HepG2 (cell line): Measurements from ENCODE around the gene NAT14. TPM values are rescaled to one million over a fixed set of nuclear protein-coding genes. Genes with fewer than 3 reads are reported as not detected.
A peak's percentile ranks its signal among the peaks of the same experiment; 100 is the strongest.

ENCODE experiments used
- AGO1 ChIP-seq: fragments of 200-400 bp; formaldehyde crosslinking; IDR thresholded peaks from 2 replicates; pipeline ENCODE4 v1.6.1; 2017; ENCODE audit warnings: mild to moderate bottlenecking, low read depth, low read length, moderate library complexity; ENCODE audit not compliant: poor library complexity, severe bottlenecking
- CBFB ChIP-seq: sonication (generic); formaldehyde crosslinking; IDR thresholded peaks from 2 replicates; pipeline ENCODE4 v1.4.0; 2020; ENCODE audit warnings: missing genetic modification reagents
- CERS6 ChIP-seq: sonication (generic); formaldehyde crosslinking; IDR thresholded peaks from 2 replicates; pipeline ENCODE4 v1.5.0; 2020; ENCODE audit warnings: missing genetic modification reagents
- MAZ ChIP-seq, 2 experiments: sonication (generic) in 1 of 2; formaldehyde crosslinking in 1 of 2; IDR thresholded peaks; 2 replicates each; pipeline versions ENCODE4 v1.5.0 to v1.6.1; 2012 to 2020; ENCODE audit warnings: low read depth in 2 of 2, mild to moderate bottlenecking in 2 of 2, borderline replicate concordance in 1 of 2, improper control_type of control experiment in 1 of 2, low read length in 1 of 2, missing genetic modification reagents in 1 of 2, moderate library complexity in 1 of 2
- PBX3 ChIP-seq: sonication (generic); formaldehyde crosslinking; IDR thresholded peaks from 2 replicates; pipeline ENCODE4 v1.8.1; 2023; ENCODE audit warnings: missing genetic modification reagents, inconsistent platforms, borderline replicate concordance
- PCBP1 ChIP-seq: fragments of 200-400 bp; formaldehyde crosslinking; IDR thresholded peaks from 2 replicates; pipeline ENCODE4 v1.6.1; 2017; ENCODE audit warnings: mild to moderate bottlenecking, low read depth, low read length, borderline replicate concordance
- PHF5A ChIP-seq: IDR thresholded peaks from one replicate; pipeline ENCODE4 v1.6.1; 2018; ENCODE audit warnings: low read depth, missing genetic modification reagents; ENCODE audit not compliant: unreplicated experiment
- PPARG ChIP-seq: conservative IDR thresholded peaks from 2 replicates; pipeline ENCODE4 v1.6.1; 2016; ENCODE audit warnings: missing biosample characterization, missing genetic modification reagents
- RBM39 ChIP-seq: fragments of 200-400 bp; formaldehyde crosslinking; IDR thresholded peaks from one replicate; pipeline ENCODE4 v1.6.1; 2018; ENCODE audit warnings: antibody characterized with exemption, mild to moderate bottlenecking, low read depth, low read length; ENCODE audit not compliant: poor library complexity, severe bottlenecking
- RNF219 ChIP-seq: sonication (generic); formaldehyde crosslinking; IDR thresholded peaks from 2 replicates; pipeline ENCODE4 v1.5.0; 2020; ENCODE audit warnings: mild to moderate bottlenecking, missing genetic modification reagents
- SMYD3 ChIP-seq: sonication (generic); formaldehyde crosslinking; IDR thresholded peaks from 2 replicates; pipeline ENCODE4 v1.8.1; 2023; ENCODE audit warnings: mild to moderate bottlenecking, missing genetic modification reagents
- USF2 ChIP-seq, 2 experiments: sonication (generic) in 1 of 2; formaldehyde crosslinking in 1 of 2; IDR thresholded peaks; 2 replicates each; pipeline versions ENCODE4 v1.5.1 to v1.6.1; 2011 to 2020; ENCODE audit warnings: borderline replicate concordance in 1 of 2, low read depth in 1 of 2, low read length in 1 of 2, mild to moderate bottlenecking in 1 of 2, missing genetic modification reagents in 1 of 2, moderate library complexity in 1 of 2
- ZIK1 ChIP-seq: sonication (generic); formaldehyde crosslinking; IDR thresholded peaks from 2 replicates; pipeline ENCODE4 v1.5.0; 2020; ENCODE audit warnings: mild to moderate bottlenecking, low read depth, missing genetic modification reagents, borderline replicate concordance
- ZNF121 ChIP-seq: sonication (generic); formaldehyde crosslinking; IDR thresholded peaks from 2 replicates; pipeline ENCODE4 v1.5.0; 2020; ENCODE audit warnings: mild to moderate bottlenecking, missing genetic modification reagents
- ZNF20 ChIP-seq: sonication (generic); formaldehyde crosslinking; IDR thresholded peaks from 2 replicates; pipeline ENCODE4 v1.4.0; 2020; ENCODE audit warnings: mild to moderate bottlenecking, moderate library complexity, missing genetic modification reagents
- ZNF512B ChIP-seq: sonication (generic); formaldehyde crosslinking; IDR thresholded peaks from 2 replicates; pipeline ENCODE4 v1.5.1; 2020; ENCODE audit warnings: missing genetic modification reagents, mild to moderate bottlenecking, borderline replicate concordance
- ZNF652 ChIP-seq: IDR thresholded peaks from 2 replicates; pipeline ENCODE4 v1.6.1; 2016; ENCODE audit warnings: low read depth, borderline replicate concordance
- ZNF672 ChIP-seq: sonication (generic); formaldehyde crosslinking; IDR thresholded peaks from 2 replicates; pipeline ENCODE4 v1.8.1; 2022; ENCODE audit warnings: missing genetic modification reagents
- ZNF772 ChIP-seq: sonication (generic); formaldehyde crosslinking; IDR thresholded peaks from 2 replicates; pipeline ENCODE4 v1.5.0; 2020; ENCODE audit warnings: mild to moderate bottlenecking, missing genetic modification reagents
- polyA plus RNA-seq, 8 experiments: library from polyadenylated mRNA; depleted of rRNA in 3 of 8; stranded (reverse) in 7 of 8; unstranded in 1 of 8; fragments of >200 nt; fragmentation: Illumina TruSeq in 4 of 8; extraction: Trizol in 4 of 8; gene quantifications; 2 replicates each; pipeline versions ENCODE4 v1.2.1 to v1.2.3, GENCODE V29; 2011 to 2016; ENCODE audit warnings: low read depth in 4 of 8, missing spikeins in 1 of 8, mixed read lengths in 1 of 8; ENCODE audit not compliant: insufficient read depth in 1 of 8
- total RNA-seq, 5 experiments: library from RNA; depleted of rRNA; stranded (reverse); fragments of >200 nt; fragmentation: Illumina TruSeq; extraction: Trizol; gene quantifications; 2 replicates each; pipeline ENCODE4 v1.2.3, GENCODE V29; 2016; ENCODE audit warnings: low read depth in 1 of 5

Gene NAT14
- total and polyA plus RNA-seq, 2 of the 13 experiments (the other 11 are each of a cell fraction or from before 2014, with no cell fraction given): 20.7 to 22.3 TPM

GRCh38 chr19:55437410-55437809 lies 47.6 kb upstream of the NAT14 start (continued):
- TF ChIP-seq PBX3 (CRISPR knock-in tag) (no peak), PHF5A (CRISPR knock-in tag) (no peak), ZNF652 (CRISPR knock-in tag) (no peak), ZNF121 (no peak), AGO1 (no peak), RNF219 (CRISPR knock-in tag) (no peak), ZNF672 (CRISPR knock-in tag) (no peak), PCBP1 (no peak), ZNF20 (CRISPR knock-in tag) (no peak), ZNF512B (CRISPR knock-in tag) (no peak), ZNF772 (peak; percentile 54; the same call in 1 of the 2 replicates), RBM39 (no peak), MAZ (IDR thresholded peaks at IDR 0.05; ENCODE audit: borderline replicate concordance, low read depth, low read length) (0 out of 2 replicates have a peak, but pooled peaks have one; percentile 17), MAZ (CRISPR knock-in tag; IDR thresholded peaks at IDR 0.05; ENCODE audit: low read depth) (peak; percentile 54; the same call in 1 of the 2 replicates), SMYD3 (no peak), USF2 (IDR thresholded peaks at IDR 0.05; ENCODE audit: low read depth, low read length) (no peak), USF2 (CRISPR knock-in tag; IDR thresholded peaks at IDR 0.05; ENCODE audit: borderline replicate concordance) (no peak), ZIK1 (0 out of 2 replicates have a peak, but pooled peaks have one; percentile 48), CBFB (CRISPR knock-in tag) (no peak), PPARG (0 out of 2 replicates have a peak, but pooled peaks have one; percentile 42), CERS6 (no peak)
